HG03442 (cell line): Measurements from ENCODE around the gene ATG16L2.

ENCODE experiments used
- ATAC-seq: cut with Tn5 transposase; IDR thresholded peaks from one replicate; pipeline ENCODE4 v1.9.1; 2021; ENCODE audit warnings: mild to moderate bottlenecking, moderate library complexity; ENCODE audit not compliant: unreplicated experiment

ATG16L2 gene

GRCh38 chr11:72821920-72822799 is 7.9 kb downstream of the ATG16L2 start:
- ATAC-seq = no peak

DNA sequence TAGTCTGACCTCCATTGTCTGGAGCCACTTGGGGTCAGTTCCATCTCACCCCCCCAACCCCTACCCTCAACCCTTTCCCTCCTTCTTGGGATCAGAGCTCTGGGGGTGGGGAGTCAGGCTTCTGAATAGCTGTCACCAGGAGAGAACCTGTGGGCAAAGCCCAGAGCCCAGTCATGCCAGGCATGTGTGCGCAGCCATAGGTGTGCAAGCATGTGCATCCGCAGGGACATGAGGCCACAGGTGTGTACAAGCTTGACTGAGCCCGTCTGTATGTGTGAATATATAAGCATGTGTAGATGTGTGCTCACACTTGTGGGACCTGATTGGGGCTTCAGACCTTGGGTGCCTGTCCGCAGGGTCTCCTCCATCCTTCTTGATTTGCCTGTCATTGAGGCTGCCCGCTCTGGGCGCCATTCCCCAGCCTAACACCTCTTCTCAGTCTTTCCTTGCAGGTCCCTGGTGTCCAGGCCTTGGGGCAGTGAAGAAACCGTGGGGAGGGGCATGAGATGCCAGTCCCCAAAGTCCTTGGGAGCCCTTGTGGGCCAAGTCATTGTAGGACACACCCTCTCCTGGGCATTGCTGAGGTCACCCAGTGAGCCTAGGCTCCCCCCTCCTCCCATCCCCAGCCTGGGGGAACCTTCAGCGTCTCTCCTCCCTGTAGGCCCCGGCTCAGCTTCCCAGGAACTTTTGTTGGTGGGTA is 9.0 kb downstream of the ATG16L2 start:
- no peak for ATAC-seq

GRCh38 chr11:72824020-72824419 is 9.8 kb downstream of the ATG16L2 start:
- ATAC-seq = no peak

DNA sequence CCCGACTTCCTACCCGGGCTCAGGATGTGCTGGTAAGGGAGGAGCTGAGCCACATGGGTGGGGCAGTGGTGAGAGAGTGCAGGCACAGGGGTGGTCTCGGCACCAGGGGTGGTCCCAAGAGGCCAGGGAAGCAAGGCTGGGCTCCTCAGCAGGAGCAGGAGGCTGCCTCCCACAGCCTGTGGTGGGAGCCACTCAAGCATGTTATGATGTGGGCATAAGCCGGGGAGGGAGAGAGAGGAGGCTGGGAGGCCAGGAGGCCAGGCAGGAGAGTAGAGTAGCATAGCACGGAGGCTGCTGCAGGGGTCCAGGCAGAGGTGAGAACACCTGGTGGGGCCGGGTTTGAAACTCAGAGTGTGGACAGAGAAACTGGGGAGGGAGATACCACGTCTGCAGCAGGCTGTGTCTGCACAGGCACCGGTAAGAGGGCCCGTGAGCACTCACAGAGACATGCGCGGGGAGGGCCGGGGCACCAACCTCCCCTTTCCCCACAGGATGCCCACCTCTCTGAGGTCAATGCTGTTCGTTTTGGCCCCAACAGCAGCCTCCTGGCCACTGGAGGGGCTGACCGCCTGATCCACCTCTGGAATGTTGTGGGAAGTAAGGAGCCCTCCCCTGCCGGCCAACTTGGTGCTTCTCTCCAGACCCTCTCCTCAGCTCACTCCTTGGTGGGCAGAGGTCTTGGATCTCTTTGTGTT is 10.7 kb downstream of the ATG16L2 start:
- ATAC-seq = no peak

DNA sequence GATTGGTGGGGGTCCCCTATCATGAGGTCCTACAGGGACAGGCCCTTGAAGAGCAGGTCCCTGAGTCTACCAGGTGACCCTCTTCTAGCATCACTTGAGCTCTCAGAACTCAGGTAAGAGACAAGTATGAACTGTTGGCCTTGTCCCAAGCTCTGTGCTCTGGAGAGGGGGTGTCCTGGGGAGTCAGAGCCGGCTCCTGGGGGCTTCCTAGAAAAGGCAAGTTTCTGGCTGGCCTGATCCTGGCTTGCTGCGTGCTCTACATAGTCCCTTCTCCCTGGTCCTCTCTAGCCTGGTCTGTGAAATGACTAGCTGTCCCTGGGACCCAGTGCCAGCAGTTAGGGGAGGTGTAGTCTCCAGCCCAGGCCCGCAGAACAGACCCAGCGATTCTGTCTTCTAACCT is 11.4 kb downstream of the ATG16L2 start:
- ATAC-seq = no peak

DNA sequence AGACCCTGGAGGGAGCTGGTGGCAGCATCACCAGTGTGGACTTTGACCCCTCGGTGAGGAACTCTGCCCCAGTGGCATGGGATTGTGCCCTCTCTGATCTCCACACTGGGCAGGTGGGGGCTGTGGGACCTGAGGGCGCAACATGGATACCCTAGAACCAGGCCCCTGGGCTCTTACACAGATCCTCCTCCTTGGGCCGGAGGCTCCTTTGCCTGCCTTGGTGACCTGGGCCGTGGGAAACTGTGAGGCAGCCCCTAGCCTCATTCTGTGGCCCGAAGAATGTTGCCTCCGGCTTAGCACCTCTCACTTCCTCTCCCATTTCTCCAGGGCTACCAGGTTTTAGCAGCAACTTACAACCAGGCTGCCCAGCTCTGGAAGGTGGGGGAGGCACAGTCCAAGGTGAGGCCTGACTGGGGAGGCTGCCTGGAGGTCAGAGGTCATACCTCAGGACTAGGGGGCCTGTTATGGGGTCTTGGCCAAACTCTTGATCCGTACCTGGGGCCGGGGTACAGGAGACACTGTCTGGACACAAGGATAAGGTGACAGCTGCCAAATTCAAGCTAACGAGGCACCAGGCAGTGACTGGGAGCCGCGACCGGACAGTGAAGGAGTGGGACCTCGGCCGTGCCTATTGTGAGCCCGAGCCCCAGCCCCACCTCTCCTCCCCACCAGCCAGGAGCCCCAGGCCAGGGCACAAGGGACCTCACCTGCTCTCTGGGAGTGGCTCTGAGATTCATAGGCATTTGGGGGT is 12.2 kb downstream of the ATG16L2 start:
- ATAC-seq = no peak

- ATAC-seq = no peak
These were observed 12.8 kb downstream of the ATG16L2 start for GRCh38 chr11:72826942-72827480.

DNA sequence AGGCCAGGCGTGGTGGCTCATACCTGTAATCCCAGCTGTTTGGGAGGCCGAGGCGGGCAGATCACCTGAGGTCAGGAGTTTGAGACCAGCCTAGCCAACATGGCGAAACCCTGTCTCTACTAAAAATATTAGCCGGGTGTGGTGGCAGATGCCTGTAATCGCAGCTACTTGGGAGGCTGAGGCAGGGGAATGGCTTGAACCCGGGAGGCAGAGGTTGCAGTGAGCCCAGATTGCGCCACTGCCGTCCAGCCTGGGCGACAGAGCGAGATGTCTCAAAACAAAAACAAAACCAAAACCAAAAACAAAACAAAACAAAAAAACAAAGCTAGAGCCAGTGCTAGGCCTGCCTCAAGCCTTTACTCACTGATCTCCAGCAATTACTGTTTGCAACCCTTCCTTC is 13.4 kb downstream of the ATG16L2 start:
- peak; percentile 42 for ATAC-seq

GRCh38 chr11:72828081-72828567 is 13.9 kb downstream of the ATG16L2 start:
- no peak for ATAC-seq

- no peak for ATAC-seq
These were observed 14.5 kb downstream of the ATG16L2 start for GRCh38 chr11:72828692-72829101.

GRCh38 chr11:72829178-72829577 is 15.0 kb downstream of the ATG16L2 start:
- no peak for ATAC-seq

DNA sequence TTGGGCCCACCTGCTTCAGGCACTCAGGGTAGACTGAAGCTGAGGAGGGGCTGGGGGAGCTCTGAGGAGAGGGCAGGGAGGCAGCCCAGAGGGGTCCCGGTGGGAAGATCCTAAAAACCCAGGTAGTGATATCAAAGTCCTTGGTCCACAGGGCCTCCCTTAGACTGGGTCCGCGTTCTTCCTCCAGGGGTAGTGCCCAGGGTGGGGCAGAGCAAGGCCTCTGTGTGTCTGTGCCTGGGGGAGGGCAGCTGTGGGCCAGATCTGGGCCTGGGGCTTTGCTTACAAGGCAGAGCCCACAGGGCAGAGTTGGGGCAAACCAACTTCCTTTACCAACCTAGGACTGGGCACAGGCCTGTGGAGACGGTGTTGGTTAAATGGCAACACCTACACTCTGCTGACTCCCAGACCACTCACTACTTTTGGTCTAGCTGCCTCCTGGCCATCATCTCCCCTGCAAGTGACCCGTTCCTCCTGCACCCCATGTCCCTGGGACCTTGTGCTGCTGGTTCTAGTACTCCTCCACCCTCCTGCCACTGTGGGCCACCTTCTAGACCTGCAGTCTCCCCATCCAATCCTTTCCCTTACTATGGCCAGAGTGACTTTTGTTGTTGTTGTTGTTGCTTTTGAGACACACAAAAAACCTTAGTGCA is 15.8 kb downstream of the ATG16L2 start:
- ATAC-seq = no peak

- ATAC-seq = no peak
These were observed 17.5 kb downstream of the ATG16L2 start for GRCh38 chr11:72831521-72832300.

GRCh38 chr11:72832301-72833082 is 18.3 kb downstream of the ATG16L2 start:
- ATAC-seq = no peak

DNA sequence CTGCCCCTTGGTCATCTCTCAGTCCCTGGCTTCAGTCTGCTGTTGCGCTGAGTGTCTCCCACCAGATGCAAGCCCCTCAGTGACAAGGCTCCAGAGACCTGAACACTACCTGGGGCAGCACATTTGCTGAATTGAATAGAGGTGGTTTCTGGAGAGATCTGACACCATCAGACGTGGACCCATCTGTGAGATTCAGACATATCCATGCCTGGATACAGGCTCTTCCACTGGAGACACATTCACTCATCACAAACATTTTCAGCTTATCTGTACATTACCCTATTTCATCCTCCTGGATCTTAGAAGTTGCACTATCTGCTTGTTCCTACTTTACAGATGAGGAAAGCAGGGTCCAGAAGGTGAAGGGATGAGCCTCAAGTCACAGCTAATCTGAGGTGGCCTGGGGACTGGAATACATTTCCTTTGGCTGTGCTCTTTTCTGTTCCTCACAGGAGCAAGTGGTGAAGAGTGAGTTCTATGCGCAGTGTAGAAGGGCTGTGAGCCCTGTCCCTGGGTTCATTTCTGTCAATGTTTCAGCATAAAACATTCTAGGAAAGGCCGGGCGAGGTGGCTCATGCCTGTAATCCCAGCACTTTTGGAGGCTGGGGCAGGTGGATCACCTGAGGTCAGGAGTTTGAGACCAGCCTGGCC is 19.0 kb downstream of the ATG16L2 start:
- no peak for ATAC-seq

GRCh38 chr11:72833811-72834493 is 19.7 kb downstream of the ATG16L2 start:
- no peak for ATAC-seq

DNA sequence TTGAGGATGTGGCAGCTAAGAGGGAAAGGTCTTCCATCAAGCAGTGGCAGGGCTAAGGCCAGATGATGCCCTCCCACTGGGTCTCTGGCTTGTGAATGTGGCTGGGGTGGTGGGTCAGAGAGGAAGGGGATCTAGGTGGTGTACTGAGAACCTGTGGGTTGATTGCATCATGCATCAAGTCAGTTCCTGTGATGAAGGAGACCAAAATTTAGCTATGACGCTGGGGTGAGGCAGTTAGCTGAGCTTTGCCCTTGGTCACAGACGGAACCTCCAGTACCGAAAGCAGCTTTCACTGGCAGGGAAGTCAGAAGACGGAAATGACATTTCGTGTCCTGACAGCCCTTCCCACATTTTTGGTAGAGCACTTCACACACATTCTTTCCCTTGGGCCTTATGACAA is 20.7 kb downstream of the ATG16L2 start:
- no peak for ATAC-seq
